NCI-H1694 (cell line): ENCODE results near the gene ZNF32.

Experiments used
- DNase-seq: peaks from one replicate; lab custom pipeline; 2025; lab: John Stamatoyannopoulos, UW

Gene ZNF32

GRCh38 chr10:43648398-43649184 is at the start of gene ZNF32:
Gene ZNF32, minus strand, starts transcription at chr10:43648881. Its CDS starts 2,748 bp downstream, at chr10:43646133.
- DNase-seq, result peak; percentile 46

- no peak for DNase-seq
Observed at GRCh38 chr10:43698156-43698555, 49.5 kb upstream of the ZNF32 start.

GRCh38 chr10:43696909-43697483 is 48.3 kb upstream of the ZNF32 start:
- DNase-seq, result no peak

GRCh38 chr10:43695730-43696129 is 47.0 kb upstream of the ZNF32 start:
- no peak for DNase-seq

GRCh38 chr10:43695321-43695720 is 46.6 kb upstream of the ZNF32 start:
- no peak for DNase-seq

- no peak for DNase-seq
Observed at GRCh38 chr10:43694526-43694925, 45.8 kb upstream of the ZNF32 start.

- no peak for DNase-seq
Observed at GRCh38 chr10:43693602-43694001, 44.9 kb upstream of the ZNF32 start.

- no peak for DNase-seq
Observed at GRCh38 chr10:43692051-43692825, 43.6 kb upstream of the ZNF32 start.

- no peak for DNase-seq
Observed at GRCh38 chr10:43691485-43691884, 42.8 kb upstream of the ZNF32 start.

- peak; percentile 32 for DNase-seq
Observed at GRCh38 chr10:43689955-43690771, 41.5 kb upstream of the ZNF32 start.

GRCh38 chr10:43689618-43689954 is 40.9 kb upstream of the ZNF32 start:
- DNase-seq, result no peak

- no peak for DNase-seq
Observed at GRCh38 chr10:43689007-43689491, 40.4 kb upstream of the ZNF32 start.

- no peak for DNase-seq
Observed at GRCh38 chr10:43688348-43688892, 39.7 kb upstream of the ZNF32 start.

GRCh38 chr10:43687373-43687772 is 38.7 kb upstream of the ZNF32 start:
- no peak for DNase-seq

GRCh38 chr10:43686414-43686813 is 37.7 kb upstream of the ZNF32 start:
- no peak for DNase-seq

- DNase-seq, result no peak
Observed at GRCh38 chr10:43685744-43686143, 37.1 kb upstream of the ZNF32 start.

GRCh38 chr10:43684292-43684559 is 35.5 kb upstream of the ZNF32 start:
- DNase-seq, result no peak

GRCh38 chr10:43683451-43684291 is 35.0 kb upstream of the ZNF32 start:
- peak; percentile 11 for DNase-seq

GRCh38 chr10:43682956-43683355 is 34.3 kb upstream of the ZNF32 start:
- DNase-seq, result no peak

- DNase-seq, result no peak
Observed at GRCh38 chr10:43681721-43682120, 33.0 kb upstream of the ZNF32 start.

- DNase-seq, result no peak
Observed at GRCh38 chr10:43681220-43681619, 32.5 kb upstream of the ZNF32 start.
